Adrenal gland (tissue), 12 donors: ENCODE data around the gene PPP1CC. TPM values are rescaled to one million over a fixed set of nuclear protein-coding genes. Genes with fewer than 3 reads are reported as not detected.

Experiments used
- DNase-seq, 7 donors: peaks; one replicate each; pipeline ENCODE4 v3.0.0-alpha.2; 2019 to 2020
- H3K27ac ChIP-seq, 5 donors: fragments of 200-600 bp; sonication (generic) in 4 of 5; 1 replicate in 3 of 5; 2 replicates in 2 of 5; pipeline versions ENCODE4 v1.5.1 to v1.8.0; 2016 to 2020; ENCODE audit warnings: mild to moderate bottlenecking in 1 of 5
- H3K27me3 ChIP-seq: fragments of 200-600 bp; 2 replicates; pipeline ENCODE4 v1.8.0; 2021
- H3K36me3 ChIP-seq, 2 donors: fragments of 200-600 bp; replicated peaks in 1 of 2; 1 replicate in 1 of 2; 2 replicates in 1 of 2; pipeline versions ENCODE4 v1.5.1 to v1.8.0; 2018 to 2022
- H3K4me1 ChIP-seq, 2 donors: fragments of 200-600 bp; replicated peaks in 1 of 2; 1 replicate in 1 of 2; 2 replicates in 1 of 2; pipeline versions ENCODE4 v1.5.1 to v1.8.0; 2018 to 2021
- H3K4me3 ChIP-seq, 4 donors: fragments of 200-600 bp; sonication (generic) in 3 of 4; one replicate each; pipeline ENCODE4 v1.5.1; 2016 to 2018
- H3K9me3 ChIP-seq, 3 donors: fragments of 200-600 bp; sonication (generic) in 1 of 3; replicated peaks in 1 of 3; 1 replicate in 2 of 3; 2 replicates in 1 of 3; pipeline versions ENCODE4 v1.5.1 to v1.8.0; 2016 to 2021
- POLR2A ChIP-seq, 2 donors: fragments of 450-650 bp; IDR thresholded peaks; one replicate each; pipeline ENCODE4 v1.6.1; 2017; ENCODE audit warnings: antibody characterized with exemption in 2 of 2, mild to moderate bottlenecking in 2 of 2, moderate library complexity in 1 of 2
- WGBS, 4 donors: extraction: QIAGEN DNeasy Blood & Tissue Kit in 2 of 4; methylation state at CpG; one replicate each; pipeline versions ENCODE4 v1.1.5 to v1.1.7; 2013 to 2017; 5-methylcytosine and 5-hydroxymethylcytosine counted together
- intact Hi-C, 2 donors: fragments of 100-400 bp; cut with DNase I; formaldehyde crosslinking; loops; one replicate each; pipeline versions ENCODE4 v1.14.1 to v1.15.0; 2022 to 2023
- polyA plus RNA-seq, 3 donors: library from polyadenylated mRNA; stranded (reverse); fragments of 200-250 nt in 2 of 3; fragments of 350-450 nt in 1 of 3; fragmentation: Illumina TruSeq in 1 of 3; extraction: RNeasy Lipid Tissue Mini Kit (QIAGEN cat#74804) in 1 of 3; gene quantifications; one replicate each; pipeline ENCODE4 v1.2.3, GENCODE V29; 2013 to 2014
- total RNA-seq, 9 donors: library from RNA; depleted of rRNA in 4 of 9; stranded (reverse); fragments of >200 nt in 4 of 9; fragments of 120-200 nt in 1 of 9; fragmentation: NEBNext Ultra II Directional in 1 of 9; extraction: Animal tissue kit (Norgen Biotek cat#: 25700) in 1 of 9; gene quantifications; one replicate each; pipeline versions ENCODE4 v1.1.0 to v1.2.4, GENCODE V29; 2013 to 2023
- TF ChIP-seq, protein P1 (sequence below), 6 experiments: fragments of 450-650 bp in 4 of 6; fragments of 200-600 bp in 2 of 6; sonication (generic) in 1 of 6; IDR thresholded peaks; 1 replicate in 5 of 6; 2 replicates in 1 of 6; pipeline versions ENCODE4 v1.5.1 to v1.8.0; 2016 to 2021; ENCODE audit warnings: antibody characterized with exemption in 6 of 6, mild to moderate bottlenecking in 2 of 6, moderate library complexity in 1 of 6
- donor health status: healthy with polysubstance abuse.
- donor health status: Bipolar disorder and iron deficiency.
- donor health status: DM: yes; HTN: yes; CAD: no.
- donor health status: DM: no; HTN: no; CAD: no.
- donor health status: DM: no; HTN: no; CAD: no.
- donor health status: DM: yes; HTN: yes; CAD: no.

The PPP1CC gene
- total and polyA plus RNA-seq, 12 donors = 53.7 to 182 (median 137) TPM

DNA sequence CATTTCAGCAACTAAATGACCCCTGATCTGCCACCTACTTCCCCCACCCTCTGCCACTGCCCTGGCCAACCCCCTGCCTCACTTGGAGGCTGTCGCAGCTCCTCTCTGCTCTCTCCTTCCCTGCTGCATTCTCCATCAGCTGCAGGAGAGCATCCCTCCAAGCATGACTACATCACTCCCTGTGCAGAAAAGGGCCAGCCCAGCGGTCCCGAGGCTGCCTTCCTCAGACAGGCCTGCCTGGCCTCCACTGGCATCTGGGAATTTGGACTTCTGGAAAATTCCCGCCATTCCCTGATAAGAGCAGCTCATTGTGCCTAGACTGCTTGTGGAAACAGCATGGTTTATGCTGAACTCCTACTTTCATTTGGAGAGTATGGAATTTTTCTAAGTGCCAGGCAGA, 66.5 kb downstream of the PPP1CC start:
- 86 to 94% (median 90%) methylated on average over 4 of the region's 4 CpGs for WGBS, 4 donors
- H3K27me3 ChIP-seq = no peaks in the 10 kb centered on the region
- no peak for DNase-seq
- H3K27ac ChIP-seq = no peak overlapping the region
- H3K36me3 ChIP-seq = no peaks in the 10 kb centered on the region
- no peak overlapping the region for H3K4me3 ChIP-seq
- H3K4me1 ChIP-seq = peaks cover 0 to 8% of the 10 kb centered on the region in 2 donors
- H3K9me3 ChIP-seq = no peaks in the 10 kb centered on the region
- intact Hi-C loops = no loop called here
- TF ChIP-seq POLR2A (IDR thresholded peaks at IDR 0.05) = no peak
- TF ChIP-seq, protein P1, sequence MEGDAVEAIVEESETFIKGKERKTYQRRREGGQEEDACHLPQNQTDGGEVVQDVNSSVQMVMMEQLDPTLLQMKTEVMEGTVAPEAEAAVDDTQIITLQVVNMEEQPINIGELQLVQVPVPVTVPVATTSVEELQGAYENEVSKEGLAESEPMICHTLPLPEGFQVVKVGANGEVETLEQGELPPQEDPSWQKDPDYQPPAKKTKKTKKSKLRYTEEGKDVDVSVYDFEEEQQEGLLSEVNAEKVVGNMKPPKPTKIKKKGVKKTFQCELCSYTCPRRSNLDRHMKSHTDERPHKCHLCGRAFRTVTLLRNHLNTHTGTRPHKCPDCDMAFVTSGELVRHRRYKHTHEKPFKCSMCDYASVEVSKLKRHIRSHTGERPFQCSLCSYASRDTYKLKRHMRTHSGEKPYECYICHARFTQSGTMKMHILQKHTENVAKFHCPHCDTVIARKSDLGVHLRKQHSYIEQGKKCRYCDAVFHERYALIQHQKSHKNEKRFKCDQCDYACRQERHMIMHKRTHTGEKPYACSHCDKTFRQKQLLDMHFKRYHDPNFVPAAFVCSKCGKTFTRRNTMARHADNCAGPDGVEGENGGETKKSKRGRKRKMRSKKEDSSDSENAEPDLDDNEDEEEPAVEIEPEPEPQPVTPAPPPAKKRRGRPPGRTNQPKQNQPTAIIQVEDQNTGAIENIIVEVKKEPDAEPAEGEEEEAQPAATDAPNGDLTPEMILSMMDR (IDR thresholded peaks at IDR 0.05) = no peak

DNA sequence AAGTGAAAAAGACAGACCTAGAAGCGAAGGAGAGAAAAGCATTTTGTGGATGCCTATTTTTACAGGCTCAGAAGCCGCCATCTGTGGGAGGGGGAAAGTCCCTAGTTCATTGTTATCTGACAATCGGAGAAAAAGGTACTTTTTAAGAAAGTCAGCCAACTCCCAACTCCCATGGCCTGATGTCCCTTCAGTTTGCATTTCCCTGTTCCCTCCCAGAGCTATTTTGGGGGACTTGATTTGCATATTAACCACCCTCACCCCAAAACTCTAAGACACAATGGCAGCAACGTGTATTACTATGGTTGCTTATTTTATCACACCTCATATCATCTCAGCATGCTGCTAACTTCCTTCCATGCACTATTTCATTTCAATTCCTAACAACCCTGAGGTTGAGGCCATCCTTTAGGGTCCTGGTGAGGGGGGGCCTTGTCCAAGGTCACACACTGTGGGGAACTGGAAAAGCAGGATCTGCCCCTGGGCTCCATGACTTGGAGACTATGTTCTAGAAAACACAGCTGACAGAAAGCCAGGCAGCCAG, 72.5 kb downstream of the PPP1CC start:
- no peak for TF ChIP-seq POLR2A (IDR thresholded peaks at IDR 0.05)
- TF ChIP-seq, protein P1 (IDR thresholded peaks at IDR 0.05) = no peak
- no peaks in the 10 kb centered on the region for H3K36me3 ChIP-seq
- no peaks in the 10 kb centered on the region for H3K4me1 ChIP-seq
- DNase-seq = no peak
- 62 to 68% (median 64%) methylated on average over 4 of the region's 4 CpGs for WGBS, 4 donors
- H3K27ac ChIP-seq = no peak overlapping the region
- no peak overlapping the region for H3K4me3 ChIP-seq
- H3K9me3 ChIP-seq = no peaks in the 10 kb centered on the region
- intact Hi-C loops = no loop called here
- no peaks in the 10 kb centered on the region for H3K27me3 ChIP-seq

Other genes starting within 250 kb of the PPP1CC start
- gene VPS29, start 240.8 kb downstream of the PPP1CC start, total RNA-seq = 100 to 1,000 TPM in 5 of 9 donors, 10 to 100 TPM in 4; 56.7 to 263 (median 102) TPM
- 100 to 1,000 TPM; 119 to 200 (median 140) TPM for gene VPS29, start 240.8 kb downstream of the PPP1CC start, polyA plus RNA-seq
- 1 to 10 TPM in 2 of 9 donors, under 1 TPM in 6, not detected in 1; 0.14 to 3.6 (median 0.42) TPM for gene RAD9B, start 240.6 kb downstream of the PPP1CC start, total RNA-seq
- under 1 TPM; 0.20 to 0.24 (median 0.22) TPM for gene RAD9B, start 240.6 kb downstream of the PPP1CC start, polyA plus RNA-seq
- gene PPTC7, start 159.6 kb downstream of the PPP1CC start, total RNA-seq = 10 to 100 TPM; 10.7 to 29.9 (median 20.5) TPM
- gene PPTC7, start 159.6 kb downstream of the PPP1CC start, polyA plus RNA-seq = 10 to 100 TPM in 1 of 3 donors, 1 to 10 TPM in 2; 7.1 to 43.4 (median 7.9) TPM
- gene TCTN1, start 128.8 kb downstream of the PPP1CC start, total RNA-seq = 10 to 100 TPM; 37.3 to 79.4 (median 48.7) TPM
- gene TCTN1, start 128.8 kb downstream of the PPP1CC start, polyA plus RNA-seq = 100 to 1,000 TPM in 2 of 3 donors, 10 to 100 TPM in 1; 69.3 to 174 (median 142) TPM
- 10 to 100 TPM in 6 of 9 donors, 1 to 10 TPM in 3; 6.5 to 71.0 (median 13.4) TPM for gene HVCN1, start 53.8 kb downstream of the PPP1CC start, total RNA-seq
- 10 to 100 TPM in 1 of 3 donors, 1 to 10 TPM in 2; 5.7 to 41.3 (median 6.5) TPM for gene HVCN1, start 53.8 kb downstream of the PPP1CC start, polyA plus RNA-seq
- not detected for gene CCDC63, start 104.1 kb upstream of the PPP1CC start, total RNA-seq
- not detected for gene CCDC63, start 104.1 kb upstream of the PPP1CC start, polyA plus RNA-seq
- 1 to 10 TPM in 2 of 9 donors, under 1 TPM in 1, not detected in 6; 0.58 to 6.3 (median 2.0) TPM for gene MYL2, start 177.7 kb upstream of the PPP1CC start, total RNA-seq
- 1 to 10 TPM in 2 of 3 donors, not detected in 1; 3.2 to 6.5 TPM for gene MYL2, start 177.7 kb upstream of the PPP1CC start, polyA plus RNA-seq